GM18505 (cell line): Measurements from ENCODE around the gene ELL.

Source experiments
- ATAC-seq: cut with Tn5 transposase; IDR thresholded peaks from one replicate; pipeline ENCODE4 v1.9.1; 2021; ENCODE audit not compliant: unreplicated experiment
- POLR2A ChIP-seq: IDR thresholded peaks from 4 replicates; pipeline ENCODE4 v1.6.1; 2011; ENCODE audit warnings: borderline replicate concordance; ENCODE audit not compliant: insufficient read depth, insufficient read length; ENCODE audit errors: extremely low read depth

The ELL gene

GRCh38 chr19:18499055-18499775, 22.7 kb downstream of the ELL start:
- ATAC-seq, result no peak
- no peak for TF ChIP-seq POLR2A

- TF ChIP-seq POLR2A, result no peak
- ATAC-seq, result no peak
Measured at GRCh38 chr19:18496980-18497256, 25.0 kb downstream of the ELL start.

DNA sequence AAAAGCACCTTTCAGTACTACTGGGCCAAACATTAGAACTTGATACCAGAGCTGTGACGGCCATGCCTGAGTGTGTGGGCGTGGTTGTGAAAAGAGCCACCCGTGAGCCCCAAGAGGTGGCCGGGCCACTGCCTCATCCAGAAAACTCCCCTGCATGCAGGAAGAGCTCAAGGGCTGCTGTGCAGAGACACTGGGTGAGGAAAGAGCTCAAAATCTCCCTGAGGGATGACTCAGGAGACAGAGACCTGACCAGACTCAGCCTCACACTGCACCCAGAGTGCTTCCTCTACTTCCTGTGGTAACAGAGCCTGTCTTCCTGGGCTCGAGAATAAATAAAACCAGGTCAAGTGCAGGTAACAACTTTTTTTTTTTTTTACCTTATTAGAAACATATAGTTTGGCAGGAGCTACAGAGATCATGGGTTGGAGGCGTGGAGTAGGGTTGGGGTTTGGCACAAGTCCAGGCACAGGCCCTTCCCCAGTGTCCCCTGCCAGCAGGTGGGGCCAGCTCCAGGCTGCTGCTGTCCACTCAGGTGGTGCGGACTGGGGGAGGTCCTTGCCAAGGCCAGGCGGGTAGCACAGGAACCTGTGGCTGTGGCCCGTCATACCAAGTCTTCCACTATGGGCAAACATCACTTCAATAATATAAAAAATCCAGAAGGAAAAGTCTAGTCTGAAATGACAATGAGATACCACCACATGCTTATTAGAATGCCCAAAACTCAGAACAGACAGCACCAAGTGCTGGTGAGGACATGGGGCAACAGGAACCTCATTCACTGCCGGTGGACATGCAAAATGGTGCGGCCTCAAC, 25.5 kb downstream of the ELL start:
- no peak for ATAC-seq
- TF ChIP-seq POLR2A, result no peak

DNA sequence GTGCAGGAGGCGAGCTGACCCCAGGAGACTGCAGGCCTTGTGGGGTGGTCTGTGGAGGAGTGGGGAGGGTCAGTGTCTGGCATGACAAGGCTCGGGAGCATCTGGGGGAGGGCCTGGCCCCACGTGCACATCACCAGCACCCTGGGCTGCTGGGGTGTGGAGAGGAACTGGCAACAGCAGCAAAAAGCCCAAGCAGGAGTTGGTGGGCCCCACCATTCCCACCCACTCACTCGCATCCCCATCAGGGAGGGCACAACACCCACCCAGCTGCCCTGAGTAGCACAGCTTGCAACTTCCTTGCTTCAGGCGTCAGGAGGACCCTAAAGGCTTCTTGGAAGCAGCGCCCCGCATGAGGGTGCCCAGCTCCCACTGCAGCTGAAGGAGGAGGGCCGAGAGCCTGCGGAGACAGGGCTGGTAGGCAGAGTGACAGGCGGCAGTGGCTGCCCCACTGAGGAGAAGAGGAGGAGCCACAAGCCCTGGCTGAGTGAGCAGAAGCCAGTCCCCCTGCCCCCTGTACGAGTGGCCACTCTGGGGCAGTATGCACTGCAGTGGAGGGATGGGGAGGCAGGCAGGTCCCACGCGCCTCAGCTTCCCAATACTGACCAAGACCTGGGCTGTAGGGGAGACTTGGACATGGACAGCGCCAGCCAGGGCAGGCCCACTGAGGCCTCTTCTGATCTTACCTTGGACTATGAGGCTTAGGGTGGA, 26.5 kb downstream of the ELL start:
- ATAC-seq, result no peak
- no peak for TF ChIP-seq POLR2A

DNA sequence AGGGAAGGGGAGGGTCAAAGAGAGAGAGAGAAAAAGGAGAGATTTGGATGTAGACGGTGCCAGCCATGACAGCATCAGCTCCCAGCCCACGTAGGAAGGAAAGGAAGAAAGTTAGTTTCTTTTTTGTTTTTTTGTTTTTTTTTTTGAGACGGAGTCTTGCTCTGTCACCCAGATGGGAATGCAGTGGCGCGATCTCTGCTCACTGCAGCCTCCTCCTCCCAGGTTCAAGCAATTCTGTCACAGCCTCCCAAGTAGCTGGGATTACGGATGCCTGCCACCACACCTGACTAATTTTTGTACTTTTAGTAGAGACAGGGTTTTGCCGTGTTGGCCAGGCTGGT, 27.6 kb downstream of the ELL start:
- no peak for ATAC-seq
- no peak for TF ChIP-seq POLR2A

GRCh38 chr19:18493440-18494266, 28.2 kb downstream of the ELL start:
- no peak for TF ChIP-seq POLR2A
- no peak for ATAC-seq

- no peak for TF ChIP-seq POLR2A
- no peak for ATAC-seq
Measured at GRCh38 chr19:18491995-18492953, 29.6 kb downstream of the ELL start.

DNA sequence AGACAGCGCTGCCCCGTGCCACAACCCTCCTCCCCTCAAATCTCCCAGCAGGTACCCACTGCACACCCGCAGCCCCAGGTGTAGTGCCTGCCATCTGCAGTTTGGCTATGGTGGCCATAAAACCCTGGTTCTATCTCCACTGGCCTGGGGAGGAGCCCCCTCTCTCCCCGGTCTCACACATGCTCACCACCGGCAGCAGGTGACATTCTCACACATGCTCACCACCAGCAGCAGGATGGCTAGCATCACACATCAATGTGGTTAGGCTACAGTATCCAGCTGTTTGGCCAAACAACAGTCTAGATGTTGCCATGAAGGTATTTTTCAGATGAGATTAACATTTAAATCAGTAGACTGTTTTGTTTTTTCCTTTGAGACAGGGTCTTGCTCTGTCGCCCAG, 31.1 kb downstream of the ELL start:
- TF ChIP-seq POLR2A, result no peak

DNA sequence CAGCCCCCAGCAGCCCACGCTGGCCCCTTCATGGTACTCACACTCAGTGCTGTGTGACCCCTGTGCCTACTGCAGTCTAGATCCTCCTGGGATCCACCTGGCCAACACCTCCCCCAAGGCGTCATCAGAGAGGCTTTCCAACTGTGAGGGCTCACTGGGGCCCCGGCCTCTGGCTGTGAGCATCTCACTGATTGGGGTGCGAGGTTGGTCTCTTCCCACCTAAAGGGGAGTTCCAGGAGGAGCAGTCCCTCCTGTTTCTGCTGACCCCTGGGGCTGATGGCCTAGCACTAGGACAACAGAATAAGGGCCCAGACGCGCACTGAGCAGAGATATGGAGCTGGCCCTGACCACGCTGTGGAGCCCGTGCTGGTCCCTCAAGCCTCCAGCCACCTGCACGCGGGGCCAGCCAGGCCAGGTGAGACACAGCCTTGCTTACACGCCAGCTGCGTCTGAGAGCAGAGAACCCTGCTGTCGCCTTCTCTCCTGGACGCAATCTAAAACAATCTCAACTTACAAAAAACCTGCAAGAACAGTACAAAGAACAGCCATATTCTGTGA, 32.2 kb downstream of the ELL start:
- no peak for TF ChIP-seq POLR2A
- no peak for ATAC-seq

More for the DNA sequence above, 31.1 kb downstream of the ELL start:
- ATAC-seq, result no peak

GRCh38 chr19:18488838-18489626, 32.8 kb downstream of the ELL start:
- no peak for ATAC-seq
- TF ChIP-seq POLR2A, result no peak

GRCh38 chr19:18488403-18488723, 33.5 kb downstream of the ELL start:
- no peak for TF ChIP-seq POLR2A

GRCh38 chr19:18487576-18488402, 34.1 kb downstream of the ELL start:
- ATAC-seq, result no peak
- no peak for TF ChIP-seq POLR2A

More at GRCh38 chr19:18488403-18488723, 33.5 kb downstream of the ELL start:
- ATAC-seq, result no peak
